HepG2 (cell line): ENCODE measurements around the gene MYL9.

Experiments used
- FOXJ3 ChIP-seq: sonication (generic); formaldehyde crosslinking; IDR thresholded peaks from 2 replicates; pipeline ENCODE4 v1.4.0; 2020; ENCODE audit warnings: missing genetic modification reagents, mild to moderate bottlenecking, borderline replicate concordance
- FOXK1 ChIP-seq: sonication (generic); formaldehyde crosslinking; IDR thresholded peaks from 2 replicates; pipeline ENCODE4 v1.4.0; 2020; ENCODE audit warnings: low read depth, missing genetic modification reagents, borderline replicate concordance
- HDAC2 ChIP-seq: sonication (generic); formaldehyde crosslinking; IDR thresholded peaks from 2 replicates; pipeline ENCODE4 v1.4.0; 2020; ENCODE audit warnings: missing genetic modification reagents
- MYC ChIP-seq: sonication (generic); formaldehyde crosslinking; IDR thresholded peaks from 2 replicates; pipeline ENCODE4 v1.9.0; 2021; ENCODE audit warnings: missing genetic modification reagents, borderline replicate concordance
- POLR2A ChIP-seq, 2 experiments: IDR thresholded peaks; 2 replicates each; pipeline ENCODE4 v1.6.1; 2011; ENCODE audit warnings: low read depth in 2 of 2, low read length in 2 of 2, mild to moderate bottlenecking in 1 of 2, moderate library complexity in 1 of 2; ENCODE audit not compliant: insufficient read depth in 1 of 2
- USF2 ChIP-seq, 2 experiments: sonication (generic) in 1 of 2; formaldehyde crosslinking in 1 of 2; IDR thresholded peaks; 2 replicates each; pipeline versions ENCODE4 v1.5.1 to v1.6.1; 2011 to 2020; ENCODE audit warnings: borderline replicate concordance in 1 of 2, low read depth in 1 of 2, low read length in 1 of 2, mild to moderate bottlenecking in 1 of 2, missing genetic modification reagents in 1 of 2, moderate library complexity in 1 of 2
- ZNF660 ChIP-seq: sonication (generic); formaldehyde crosslinking; IDR thresholded peaks from 2 replicates; pipeline ENCODE4 v1.5.1; 2020; ENCODE audit warnings: mild to moderate bottlenecking, low read depth, missing genetic modification reagents, borderline replicate concordance
- ZNF747 ChIP-seq: sonication (generic); formaldehyde crosslinking; IDR thresholded peaks from 2 replicates; pipeline ENCODE4 v1.8.1; 2023; ENCODE audit warnings: missing genetic modification reagents, mild to moderate bottlenecking, borderline replicate concordance
- TF ChIP-seq, protein P1 (sequence below): sonication (generic); formaldehyde crosslinking; IDR thresholded peaks from 2 replicates; pipeline ENCODE4 v1.5.0; 2020; ENCODE audit warnings: mild to moderate bottlenecking, missing genetic modification reagents, moderate library complexity

DNA sequence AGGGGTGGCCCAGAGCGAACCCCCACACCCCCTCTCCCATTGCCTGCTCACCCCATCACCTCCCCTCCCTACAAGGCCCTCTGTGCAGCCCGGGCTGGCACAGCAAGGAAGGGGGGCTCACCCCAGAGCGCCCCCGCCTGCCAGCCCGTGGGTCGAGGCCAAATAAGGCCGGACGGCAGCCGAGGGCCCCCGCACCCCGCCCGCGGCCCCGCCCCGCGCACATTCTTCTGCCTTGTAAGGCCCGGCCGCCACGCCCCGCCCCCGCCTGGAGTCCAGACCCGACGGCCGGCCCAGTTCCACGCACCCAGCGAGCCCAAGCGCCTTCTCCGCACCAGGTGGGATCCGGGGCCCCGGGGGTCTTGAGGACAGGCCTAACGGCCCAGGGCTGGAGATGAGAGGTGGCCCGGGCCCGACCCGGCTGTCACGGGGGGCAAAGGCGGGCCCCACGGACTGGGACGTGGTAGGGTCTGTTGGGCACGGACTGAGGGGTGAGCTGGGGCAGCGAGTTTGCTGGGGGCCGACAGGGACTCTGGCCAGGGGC is at the start of gene MYL9:
- TF ChIP-seq HDAC2 (CRISPR knock-in tag) = no peak
- no peak for TF ChIP-seq ZNF747 (CRISPR knock-in tag)
- TF ChIP-seq, protein P1, sequence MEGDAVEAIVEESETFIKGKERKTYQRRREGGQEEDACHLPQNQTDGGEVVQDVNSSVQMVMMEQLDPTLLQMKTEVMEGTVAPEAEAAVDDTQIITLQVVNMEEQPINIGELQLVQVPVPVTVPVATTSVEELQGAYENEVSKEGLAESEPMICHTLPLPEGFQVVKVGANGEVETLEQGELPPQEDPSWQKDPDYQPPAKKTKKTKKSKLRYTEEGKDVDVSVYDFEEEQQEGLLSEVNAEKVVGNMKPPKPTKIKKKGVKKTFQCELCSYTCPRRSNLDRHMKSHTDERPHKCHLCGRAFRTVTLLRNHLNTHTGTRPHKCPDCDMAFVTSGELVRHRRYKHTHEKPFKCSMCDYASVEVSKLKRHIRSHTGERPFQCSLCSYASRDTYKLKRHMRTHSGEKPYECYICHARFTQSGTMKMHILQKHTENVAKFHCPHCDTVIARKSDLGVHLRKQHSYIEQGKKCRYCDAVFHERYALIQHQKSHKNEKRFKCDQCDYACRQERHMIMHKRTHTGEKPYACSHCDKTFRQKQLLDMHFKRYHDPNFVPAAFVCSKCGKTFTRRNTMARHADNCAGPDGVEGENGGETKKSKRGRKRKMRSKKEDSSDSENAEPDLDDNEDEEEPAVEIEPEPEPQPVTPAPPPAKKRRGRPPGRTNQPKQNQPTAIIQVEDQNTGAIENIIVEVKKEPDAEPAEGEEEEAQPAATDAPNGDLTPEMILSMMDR (CRISPR knock-in tag) = no peak
- TF ChIP-seq FOXK1 (CRISPR knock-in tag) = no peak
- no peak for TF ChIP-seq FOXJ3 (CRISPR knock-in tag)
- no peak for TF ChIP-seq USF2 (IDR thresholded peaks at IDR 0.05; ENCODE audit: low read depth, low read length)
- TF ChIP-seq USF2 (CRISPR knock-in tag; IDR thresholded peaks at IDR 0.05; ENCODE audit: borderline replicate concordance) = no peak
- TF ChIP-seq ZNF660 (CRISPR knock-in tag) = no peak
- no peak for TF ChIP-seq POLR2A (IDR thresholded peaks at IDR 0.05; ENCODE audit: insufficient read depth in 1 of 2, low read depth in 2 of 2, low read length in 2 of 2)
- no peak for TF ChIP-seq MYC (CRISPR knock-in tag)
